ENCODE results near the gene CAMK2N2. TPM values are rescaled to one million over a fixed set of nuclear protein-coding genes. Genes with fewer than 3 reads are reported as not detected.

CAMK2N2 gene
- total RNA-seq, 4 donors from 2014 or later = not detected

GRCh38 chr3:184230603-184231528 is 30.5 kb downstream of the CAMK2N2 start:
- intact Hi-C loops (cut with DNase I; ENCODE audit: low total_unique reads) (loop anchor here (10.0 kb wide), 2 partner anchors 86 to 336 kb away; no protein-coding TSS in a partner anchor), in situ Hi-C loops (cut with MboI; ENCODE audit: low pct_ligation_motif_present in 1 of 4, low pct_unique_long_range_greater_than_20kb in 1 of 4, low sequenced_read_pairs in 3 of 4) (loop anchor here in 3 of 4 donors (25.0 kb wide), 2 partner anchors 94 to 344 kb away; partner anchors contain the start of genes PARL (in 3 of the 3) and EIF2B5 (in 1 of the 3))
- peak overlapping the region in 3 of 4 donors; percentile 21 to 54 (median 39) for H3K4me3 ChIP-seq
- no peak overlapping the region for H3K27ac ChIP-seq
- TF ChIP-seq POLR2AphosphoS5 (IDR thresholded peaks at IDR 0.05) (no peak), POLR2A (IDR thresholded peaks at IDR 0.05) (no peak), EP300 (IDR thresholded peaks at IDR 0.05; ENCODE audit: low read depth) (no peak), CTCF (IDR thresholded peaks at IDR 0.05) (no peak)
- peaks cover 9 to 23% (median 17%) of the 10 kb centered on the region in 4 donors for H3K4me1 ChIP-seq
- peak; percentile 33 for DNase-seq
- WGBS, 2 donors (ENCODE audit: low coverage in 1 of 2) = 5 to 25% methylated on average over 1 to 66 of the region's 79 CpGs
- no peaks in the 10 kb centered on the region for H3K9me3 ChIP-seq
- H3K27me3 ChIP-seq = peaks cover 76% of the 10 kb centered on the region
- no peaks in the 10 kb centered on the region for H3K36me3 ChIP-seq

- DNase-seq = no peak
- TF ChIP-seq CTCF (IDR thresholded peaks at IDR 0.05) = no peak
- no peak for TF ChIP-seq EP300 (IDR thresholded peaks at IDR 0.05; ENCODE audit: low read depth)
- Histone ChIP-seq H3K9me3 (no peaks in the 10 kb centered on the region), H3K27me3 (peaks cover 84% of the 10 kb centered on the region), H3K4me3 (peak overlapping the region; percentile 11 to 54 (median 30)), H3K27ac (no peak overlapping the region), H3K4me1 (peaks cover 9 to 23% (median 17%) of the 10 kb centered on the region in 4 donors), H3K36me3 (no peaks in the 10 kb centered on the region)
- 3% methylated on average over 14 of the region's 61 CpGs; no CpG with 5 or more reads in 1 of the 2 donors for WGBS, 2 donors (ENCODE audit: low coverage in 1 of 2)
- intact Hi-C loops (cut with DNase I; ENCODE audit: low total_unique reads) (loop anchor here (10.0 kb wide), 2 partner anchors 85 to 335 kb away; no protein-coding TSS in a partner anchor), in situ Hi-C loops (cut with MboI; ENCODE audit: low pct_ligation_motif_present in 1 of 4, low pct_unique_long_range_greater_than_20kb in 1 of 4, low sequenced_read_pairs in 3 of 4) (loop anchor here in 3 of 4 donors (25.0 kb wide), 2 partner anchors 93 to 343 kb away; partner anchors contain the start of genes PARL (in 3 of the 3) and EIF2B5 (in 1 of the 3))
Measured at GRCh38 chr3:184230081-184230602, 31.2 kb downstream of the CAMK2N2 start.

- 1% methylated on average over 20 of the region's 66 CpGs; no CpG with 5 or more reads in 1 of the 2 donors for WGBS, 2 donors (ENCODE audit: low coverage in 1 of 2)
- H3K4me1 ChIP-seq = peaks cover 9 to 23% (median 17%) of the 10 kb centered on the region in 4 donors
- H3K4me3 ChIP-seq = peak within 1 kb of the TSS; percentile 11 to 54 (median 30)
- H3K9me3 ChIP-seq = no peaks in the 10 kb centered on the region
- DNase-seq = peak; percentile 65
- H3K27ac ChIP-seq = no peak within 1 kb of the TSS
- no peak for TF ChIP-seq POLR2A (IDR thresholded peaks at IDR 0.05)
- no peak for TF ChIP-seq POLR2AphosphoS5 (IDR thresholded peaks at IDR 0.05)
- no peak for TF ChIP-seq EP300 (IDR thresholded peaks at IDR 0.05; ENCODE audit: low read depth)
- TF ChIP-seq CTCF (IDR thresholded peaks at IDR 0.05) = peak in 3 of 5 experiments; percentile 10 to 21 (median 17)
- H3K36me3 ChIP-seq = no peaks in the 10 kb centered on the region
- H3K27me3 ChIP-seq = peaks cover 86% of the 10 kb centered on the region
- in situ Hi-C loops (cut with MboI; ENCODE audit: low pct_ligation_motif_present in 1 of 4, low pct_unique_long_range_greater_than_20kb in 1 of 4, low sequenced_read_pairs in 3 of 4) (loop anchor here in 3 of 4 donors (25.0 kb wide), 2 partner anchors 92 to 342 kb away; partner anchors contain the start of genes PARL (in 3 of the 3) and EIF2B5 (in 1 of the 3)), intact Hi-C loops (cut with DNase I; ENCODE audit: low total_unique reads) (loop anchor here (10.0 kb wide), 2 partner anchors 85 to 335 kb away; no protein-coding TSS in a partner anchor)
Measured at GRCh38 chr3:184229394-184230080, 31.8 kb downstream of the CAMK2N2 start, which contains the start of gene VWA5B2. Gene VWA5B2, plus strand, starts transcription at chr3:184229585. Its CDS starts 944 bp downstream, at chr3:184230529.

All from transverse colon (tissue), 4 donors.